HUES64 (cell line): ENCODE measurements around the gene RBBP4.

ENCODE experiments used
- H3K27ac ChIP-seq: 2 replicates; pipeline ENCODE4 v1.7.0; 2013; ENCODE audit warnings: low read depth, low read length, inconsistent platforms
- H3K27me3 ChIP-seq: 2 replicates; pipeline ENCODE4 v1.6.1; 2013; ENCODE audit warnings: mild to moderate bottlenecking, low read length; ENCODE audit not compliant: insufficient read depth
- H3K36me3 ChIP-seq: 2 replicates; pipeline ENCODE4 v1.6.1; 2013; ENCODE audit warnings: mild to moderate bottlenecking, low read length; ENCODE audit not compliant: insufficient read depth
- H3K4me1 ChIP-seq: 2 replicates; pipeline ENCODE4 v1.6.1; 2013; ENCODE audit warnings: mild to moderate bottlenecking, low read length, moderate library complexity; ENCODE audit not compliant: insufficient read depth
- H3K4me3 ChIP-seq: 2 replicates; pipeline ENCODE4 v1.5.1; 2013; ENCODE audit warnings: mild to moderate bottlenecking, low read length, moderate library complexity
- H3K9ac ChIP-seq: 2 replicates; pipeline ENCODE4 v1.6.1; 2013; ENCODE audit warnings: mild to moderate bottlenecking, low read depth, low read length
- H3K9me3 ChIP-seq: 2 replicates; pipeline ENCODE4 v1.6.1; 2013; ENCODE audit warnings: low read depth, low read length; ENCODE audit not compliant: insufficient read depth
- WGBS: fragments of 150-250, 120-280 bp; methylation state at CpG from one replicate; pipeline ENCODE4 v1.1.7; 2013; ENCODE audit warnings: missing lambda C conversion rate; 5-methylcytosine and 5-hydroxymethylcytosine counted together

The RBBP4 gene

DNA sequence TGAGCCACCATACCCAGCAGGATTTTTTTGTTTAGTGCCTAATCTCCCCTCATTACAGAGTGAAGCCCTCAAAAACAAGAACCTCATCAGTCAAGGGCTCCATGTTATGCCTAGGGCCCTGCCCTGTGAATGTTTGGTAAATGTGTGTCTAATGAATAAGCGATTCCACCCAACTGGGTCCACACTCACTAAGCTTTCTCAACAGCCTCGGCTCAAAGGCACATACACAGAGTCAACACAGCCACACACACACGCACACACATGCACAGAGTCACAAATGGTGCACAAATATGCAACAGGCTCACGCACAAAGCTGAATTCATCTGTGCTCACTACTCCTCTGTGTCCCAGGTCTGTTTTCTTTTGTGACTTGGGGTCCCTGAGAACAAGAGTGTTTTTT lies 63.3 kb downstream of the RBBP4 start:
- Histone ChIP-seq H3K9ac (no peak overlapping the region), H3K36me3 (no peaks in the 10 kb centered on the region), H3K27me3 (no peaks in the 10 kb centered on the region), H3K4me3 (no peak overlapping the region), H3K27ac (no peak overlapping the region), H3K4me1 (peaks cover 12% of the 10 kb centered on the region), H3K9me3 (no peaks in the 10 kb centered on the region)
- 92% methylated on average over 4 of the region's 4 CpGs for WGBS

- H3K4me3 ChIP-seq: no peak overlapping the region
- H3K4me1 ChIP-seq: peaks cover 12% of the 10 kb centered on the region
- WGBS: 84% methylated on average over 4 of the region's 4 CpGs
- H3K36me3 ChIP-seq: no peaks in the 10 kb centered on the region
- H3K27ac ChIP-seq: no peak overlapping the region; the same call in 1 of the 2 replicates
- no peaks in the 10 kb centered on the region for H3K9me3 ChIP-seq
- no peak overlapping the region for H3K9ac ChIP-seq
- no peaks in the 10 kb centered on the region for H3K27me3 ChIP-seq
Observed at GRCh38 chr1:32715901-32716311, 64.9 kb downstream of the RBBP4 start.

- Histone ChIP-seq H3K9ac (no peak overlapping the region; the same call in 1 of the 2 replicates), H3K4me1 (peaks cover 12% of the 10 kb centered on the region), H3K9me3 (no peaks in the 10 kb centered on the region), H3K4me3 (peak overlapping the region; percentile 26), H3K27me3 (no peaks in the 10 kb centered on the region), H3K36me3 (no peaks in the 10 kb centered on the region), H3K27ac (peak overlapping the region; percentile 14; the same call in 1 of the 2 replicates)
- 24% methylated on average over 9 of the region's 9 CpGs for WGBS
Observed at GRCh38 chr1:32716312-32717148, 65.5 kb downstream of the RBBP4 start.

DNA sequence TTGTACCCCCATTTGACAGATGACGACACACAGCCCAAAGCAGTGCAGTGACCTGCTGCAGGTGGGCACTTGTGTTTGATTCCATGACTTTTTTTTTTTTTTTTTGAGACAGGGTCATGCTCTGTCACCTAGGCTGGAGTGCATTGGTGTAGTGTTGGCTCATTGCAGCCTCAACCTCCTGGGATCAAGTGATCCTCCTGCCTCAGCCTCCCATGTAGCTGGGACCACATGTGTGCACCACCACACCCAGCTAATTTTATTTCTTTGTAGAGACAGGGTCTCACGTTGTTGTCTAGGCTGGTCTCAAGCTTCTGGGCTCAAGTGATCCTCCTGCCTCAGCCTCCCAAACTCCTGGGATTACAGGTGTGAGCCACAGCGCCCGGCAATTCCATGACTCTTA lies 66.5 kb downstream of the RBBP4 start:
- H3K9ac ChIP-seq: no peak overlapping the region
- no peaks in the 10 kb centered on the region for H3K9me3 ChIP-seq
- no peaks in the 10 kb centered on the region for H3K36me3 ChIP-seq
- H3K27ac ChIP-seq: 0 out of 2 replicates have a peak overlapping the region, but pooled peaks have one; percentile 14
- H3K27me3 ChIP-seq: no peaks in the 10 kb centered on the region
- H3K4me1 ChIP-seq: peaks cover 12% of the 10 kb centered on the region
- H3K4me3 ChIP-seq: no peak overlapping the region
- WGBS: 97% methylated on average over 4 of the region's 4 CpGs

DNA sequence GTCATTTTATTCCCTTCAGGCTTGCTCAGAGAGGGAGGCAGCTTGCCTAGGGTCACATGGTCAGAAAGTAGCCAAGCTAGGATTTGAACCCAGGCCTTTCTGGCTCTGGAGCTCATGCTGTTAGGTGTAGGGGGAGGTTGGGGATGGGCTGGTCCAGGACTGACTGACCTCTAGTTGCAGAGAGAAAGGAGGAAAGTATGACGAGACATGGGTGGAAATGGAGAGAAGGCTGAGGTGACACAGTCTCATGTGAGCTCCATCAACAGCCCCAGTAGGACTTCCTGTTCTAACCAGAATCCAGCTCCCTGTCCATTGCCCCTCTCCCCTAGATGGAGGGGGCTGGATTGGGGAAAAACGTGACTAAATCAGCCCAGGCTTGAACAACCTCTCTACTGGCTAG lies 67.0 kb downstream of the RBBP4 start:
- no peaks in the 10 kb centered on the region for H3K9me3 ChIP-seq
- H3K27ac ChIP-seq: no peak overlapping the region
- no peaks in the 10 kb centered on the region for H3K27me3 ChIP-seq
- no peak overlapping the region for H3K4me3 ChIP-seq
- 100% methylated on average over 2 of the region's 2 CpGs for WGBS
- H3K36me3 ChIP-seq: no peaks in the 10 kb centered on the region
- peaks cover 12% of the 10 kb centered on the region for H3K4me1 ChIP-seq
- no peak overlapping the region for H3K9ac ChIP-seq

GRCh38 chr1:32718527-32718926 lies 67.5 kb downstream of the RBBP4 start:
- WGBS: 89% methylated on average over 1 of the region's 1 CpG

DNA sequence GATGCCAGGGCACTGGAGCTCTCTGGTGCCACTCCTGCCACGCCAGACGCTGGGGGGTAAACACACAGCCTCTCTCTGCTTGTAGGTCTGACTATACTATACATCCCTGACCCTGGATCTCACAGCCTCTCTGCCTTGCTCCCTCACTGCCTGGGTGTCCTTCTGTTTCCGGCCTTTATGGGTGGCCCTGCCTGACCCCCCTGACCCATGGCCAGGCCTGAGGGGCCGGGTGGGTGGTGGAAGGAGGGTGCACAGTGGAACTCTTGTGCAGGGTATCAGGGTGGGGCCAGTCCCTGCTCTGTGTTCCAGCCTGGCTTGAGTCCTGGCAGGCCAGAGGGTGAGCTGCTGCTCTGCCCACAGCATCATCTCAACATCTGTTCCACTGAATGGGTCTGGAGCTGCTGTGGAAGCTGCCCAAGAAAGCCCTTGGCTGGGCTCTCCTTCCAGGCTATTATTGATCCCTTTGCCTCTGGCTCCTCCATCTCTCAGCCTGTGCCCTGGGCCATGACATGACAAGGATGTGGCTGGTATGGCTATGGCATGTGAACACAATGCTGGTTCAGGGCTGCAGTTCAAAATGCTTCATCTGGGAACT lies 68.8 kb downstream of the RBBP4 start:
- no peak overlapping the region for H3K9ac ChIP-seq
- H3K4me1 ChIP-seq: peaks cover 15% of the 10 kb centered on the region
- H3K36me3 ChIP-seq: no peaks in the 10 kb centered on the region
- WGBS: 95% methylated on average over 4 of the region's 4 CpGs
- no peak overlapping the region for H3K27ac ChIP-seq
- H3K9me3 ChIP-seq: no peaks in the 10 kb centered on the region
- no peak overlapping the region for H3K4me3 ChIP-seq
- no peaks in the 10 kb centered on the region for H3K27me3 ChIP-seq

More at GRCh38 chr1:32718527-32718926, 67.5 kb downstream of the RBBP4 start:
- Histone ChIP-seq H3K4me3 (no peak overlapping the region), H3K9ac (no peak overlapping the region), H3K27ac (no peak overlapping the region), H3K36me3 (no peaks in the 10 kb centered on the region), H3K4me1 (peaks cover 12% of the 10 kb centered on the region), H3K9me3 (no peaks in the 10 kb centered on the region), H3K27me3 (no peaks in the 10 kb centered on the region)

DNA sequence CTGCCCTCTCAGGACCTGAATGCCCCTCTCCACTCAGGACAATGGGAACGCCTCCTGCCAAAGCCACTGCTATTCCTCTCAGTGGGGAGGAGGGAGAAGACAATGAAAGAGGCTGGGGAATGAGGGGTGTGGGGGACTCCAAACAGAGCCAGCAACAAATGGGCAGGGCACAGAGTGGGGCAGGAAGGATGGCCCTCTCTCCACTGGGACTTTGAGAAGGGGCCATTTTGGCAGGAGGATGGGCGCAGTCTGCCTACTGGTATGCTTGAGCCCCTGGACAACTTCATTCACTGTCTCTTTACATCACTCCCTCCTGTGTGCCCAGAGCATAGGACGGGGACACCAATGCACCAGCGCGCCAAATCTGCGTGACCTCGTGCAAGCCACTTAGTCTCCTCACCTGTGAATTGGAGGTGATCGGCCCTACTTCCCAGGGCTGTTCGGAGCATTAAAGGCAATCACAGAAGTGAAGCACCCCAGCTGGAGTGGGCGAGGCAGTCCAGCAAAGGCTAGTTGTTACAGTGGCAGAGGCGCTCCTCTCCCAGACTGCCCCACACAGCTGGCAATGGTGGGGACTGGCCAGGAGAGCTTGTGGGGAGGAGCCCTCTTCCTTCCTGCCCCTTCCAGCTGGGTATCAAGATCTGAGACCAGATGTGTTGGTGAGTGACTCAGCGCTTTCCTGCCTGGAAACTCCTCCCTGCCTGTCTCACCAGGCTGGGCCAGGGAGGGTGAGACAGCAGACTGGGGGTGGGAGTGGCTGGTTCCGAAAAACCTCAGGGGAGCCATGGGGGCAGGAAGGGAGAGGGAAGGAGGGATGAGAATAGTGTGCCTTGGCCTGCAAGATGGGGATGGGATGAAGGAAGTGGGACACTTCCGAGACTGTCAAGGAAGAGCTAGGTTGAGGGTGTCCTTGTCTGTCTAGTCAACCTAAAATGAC lies 73.9 kb downstream of the RBBP4 start:
- Histone ChIP-seq H3K9me3 (no peaks in the 10 kb centered on the region), H3K27me3 (no peaks in the 10 kb centered on the region), H3K4me1 (peaks cover 14% of the 10 kb centered on the region), H3K4me3 (no peak overlapping the region), H3K9ac (peak overlapping the region; percentile 20; the same call in 1 of the 2 replicates), H3K27ac (peak overlapping the region; percentile 45), H3K36me3 (no peaks in the 10 kb centered on the region)
- WGBS: 74% methylated on average over 14 of the region's 14 CpGs

DNA sequence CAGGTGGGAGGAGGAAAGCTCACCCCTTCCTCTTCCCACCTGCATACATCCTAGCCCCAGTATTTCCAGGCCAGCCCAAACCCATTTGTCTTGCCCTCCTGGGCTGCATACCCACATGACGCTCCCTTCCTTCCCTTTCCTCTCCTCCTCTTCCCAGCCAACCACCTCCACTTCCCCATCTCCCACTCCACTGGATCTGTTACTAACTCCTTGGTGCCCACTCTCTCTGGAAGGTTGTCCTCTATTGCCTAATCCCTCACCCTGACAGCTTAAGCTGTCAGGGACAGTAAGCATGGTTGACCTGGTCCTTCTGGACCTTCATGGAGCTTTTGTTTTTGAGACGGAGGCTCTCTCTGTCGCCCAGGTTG lies 74.6 kb downstream of the RBBP4 start:
- H3K9me3 ChIP-seq: no peaks in the 10 kb centered on the region
- H3K4me1 ChIP-seq: peaks cover 14% of the 10 kb centered on the region
- H3K4me3 ChIP-seq: no peak overlapping the region
- H3K27ac ChIP-seq: 0 out of 2 replicates have a peak overlapping the region, but pooled peaks have one; percentile 45
- H3K36me3 ChIP-seq: no peaks in the 10 kb centered on the region
- no peaks in the 10 kb centered on the region for H3K27me3 ChIP-seq
- H3K9ac ChIP-seq: no peak overlapping the region
- 91% methylated on average over 3 of the region's 3 CpGs for WGBS

GRCh38 chr1:32727876-32728275 lies 76.9 kb downstream of the RBBP4 start:
- Histone ChIP-seq H3K27me3 (no peaks in the 10 kb centered on the region), H3K4me3 (no peak overlapping the region), H3K27ac (no peak overlapping the region), H3K36me3 (no peaks in the 10 kb centered on the region), H3K4me1 (peaks cover 16% of the 10 kb centered on the region), H3K9me3 (no peaks in the 10 kb centered on the region), H3K9ac (no peak overlapping the region)
- WGBS: 91% methylated on average over 1 of the region's 1 CpG
